Right lobe of liver (tissue), 4 donors: ENCODE results near the gene LGALS9B.
"Not testable (repeated sequence)": the region's sequence is repeated elsewhere in the genome, so short reads cannot be mapped to it uniquely, and the experiment has no call there.

Experiments
- POLR2A ChIP-seq: fragments of 450-650 bp; IDR thresholded peaks from one replicate; pipeline ENCODE4 v1.6.1; 2017; ENCODE audit warnings: antibody characterized with exemption, mild to moderate bottlenecking
- TF ChIP-seq, protein P1 (sequence below), 4 donors: fragments of 200-600 bp in 3 of 4; fragments of 450-650 bp in 1 of 4; IDR thresholded peaks; one replicate each; pipeline versions ENCODE4 v1.5.1 to v1.8.0; 2016 to 2022; ENCODE audit warnings: antibody characterized with exemption in 4 of 4, mild to moderate bottlenecking in 2 of 4
- donor health status: DM: no; HTN: no; CAD: no.
- donor health status: DM: no; HTN: no; CAD: no.
- donor health status: DM: no; HTN: yes; CAD: no.

DNA sequence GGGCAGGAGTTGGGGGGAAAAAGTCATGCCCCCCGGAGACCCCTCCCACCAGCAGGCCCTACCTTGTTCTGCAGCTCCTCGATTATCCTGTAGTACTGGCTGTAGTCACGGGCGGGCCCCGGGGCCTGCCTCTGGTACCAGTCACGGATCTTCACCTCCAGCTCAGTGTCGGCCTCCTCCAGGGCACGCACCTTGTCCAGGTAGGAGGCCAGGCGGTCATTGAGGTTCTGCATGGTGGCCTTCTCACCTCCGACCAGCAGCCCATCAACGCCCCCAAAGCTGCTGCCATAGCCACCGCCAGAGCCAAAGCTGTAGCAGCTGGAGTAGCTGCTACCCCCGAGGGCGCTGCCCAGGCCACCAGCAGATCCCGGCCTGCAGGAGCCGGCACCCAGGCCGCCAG lies 49.6 kb upstream of the LGALS9B start:
- TF ChIP-seq, protein P1, sequence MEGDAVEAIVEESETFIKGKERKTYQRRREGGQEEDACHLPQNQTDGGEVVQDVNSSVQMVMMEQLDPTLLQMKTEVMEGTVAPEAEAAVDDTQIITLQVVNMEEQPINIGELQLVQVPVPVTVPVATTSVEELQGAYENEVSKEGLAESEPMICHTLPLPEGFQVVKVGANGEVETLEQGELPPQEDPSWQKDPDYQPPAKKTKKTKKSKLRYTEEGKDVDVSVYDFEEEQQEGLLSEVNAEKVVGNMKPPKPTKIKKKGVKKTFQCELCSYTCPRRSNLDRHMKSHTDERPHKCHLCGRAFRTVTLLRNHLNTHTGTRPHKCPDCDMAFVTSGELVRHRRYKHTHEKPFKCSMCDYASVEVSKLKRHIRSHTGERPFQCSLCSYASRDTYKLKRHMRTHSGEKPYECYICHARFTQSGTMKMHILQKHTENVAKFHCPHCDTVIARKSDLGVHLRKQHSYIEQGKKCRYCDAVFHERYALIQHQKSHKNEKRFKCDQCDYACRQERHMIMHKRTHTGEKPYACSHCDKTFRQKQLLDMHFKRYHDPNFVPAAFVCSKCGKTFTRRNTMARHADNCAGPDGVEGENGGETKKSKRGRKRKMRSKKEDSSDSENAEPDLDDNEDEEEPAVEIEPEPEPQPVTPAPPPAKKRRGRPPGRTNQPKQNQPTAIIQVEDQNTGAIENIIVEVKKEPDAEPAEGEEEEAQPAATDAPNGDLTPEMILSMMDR (IDR thresholded peaks at IDR 0.05) = not testable (repeated sequence)
- TF ChIP-seq POLR2A = not testable (repeated sequence)
